ENCODE measurements around the gene DAAM1.

The DAAM1 gene

DNA sequence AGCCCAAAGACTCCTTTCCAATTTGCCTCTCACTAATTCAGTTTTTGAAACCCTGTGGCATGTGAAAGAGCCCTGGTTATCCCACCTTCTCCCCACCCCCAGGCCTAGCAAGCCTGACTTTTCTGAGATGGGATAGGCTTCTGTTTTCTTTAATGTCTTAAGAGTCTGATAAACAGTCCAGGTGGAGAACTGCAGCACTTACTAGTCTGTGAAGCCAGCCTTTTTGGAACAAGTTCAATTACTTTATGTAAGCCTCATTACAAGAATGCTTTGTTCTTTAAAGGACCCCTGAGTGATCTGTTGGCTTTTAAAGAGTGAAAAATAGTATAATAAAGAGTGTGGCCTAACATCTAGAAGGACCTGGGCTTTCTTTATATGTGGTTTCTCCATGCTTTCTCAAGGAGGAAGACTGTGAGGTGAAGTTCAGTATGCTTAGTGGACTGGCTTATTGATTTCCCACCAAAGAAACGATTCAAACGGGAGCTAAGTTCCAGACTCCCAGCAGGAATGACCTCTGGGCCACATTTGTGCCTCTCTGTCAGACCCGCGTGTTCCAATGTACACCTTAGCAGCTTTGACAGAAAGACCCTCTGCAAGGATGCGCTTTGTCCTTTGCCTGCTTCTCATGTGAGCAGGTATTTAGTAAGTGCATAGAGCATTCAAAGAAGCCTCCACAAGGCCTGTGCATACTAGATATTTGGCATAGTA is 129.5 kb downstream of the DAAM1 start:
- Histone ChIP-seq H3K79me2 (peaks cover 13% of the 10 kb centered on the region), H3K27me3 (ENCODE audit: control insufficient read depth, insufficient read depth, low read length) (no peaks in the 10 kb centered on the region), H3K4me2 (ENCODE audit: low read length) (no peak overlapping the region), H3K9ac (no peak overlapping the region), H2AFZ (no peak overlapping the region), H3K27ac (peak overlapping the region; percentile 12), H3K4me1 (peaks cover 35% of the 10 kb centered on the region), H3K9me3 (ENCODE audit: control insufficient read depth, low read length) (no peaks in the 10 kb centered on the region), H3K36me3 (ENCODE audit: control insufficient read depth, insufficient read depth, low read length) (no peaks in the 10 kb centered on the region), H3K4me3 (ENCODE audit: low read depth, low read length) (no peak overlapping the region)
- TF ChIP-seq, protein P1, sequence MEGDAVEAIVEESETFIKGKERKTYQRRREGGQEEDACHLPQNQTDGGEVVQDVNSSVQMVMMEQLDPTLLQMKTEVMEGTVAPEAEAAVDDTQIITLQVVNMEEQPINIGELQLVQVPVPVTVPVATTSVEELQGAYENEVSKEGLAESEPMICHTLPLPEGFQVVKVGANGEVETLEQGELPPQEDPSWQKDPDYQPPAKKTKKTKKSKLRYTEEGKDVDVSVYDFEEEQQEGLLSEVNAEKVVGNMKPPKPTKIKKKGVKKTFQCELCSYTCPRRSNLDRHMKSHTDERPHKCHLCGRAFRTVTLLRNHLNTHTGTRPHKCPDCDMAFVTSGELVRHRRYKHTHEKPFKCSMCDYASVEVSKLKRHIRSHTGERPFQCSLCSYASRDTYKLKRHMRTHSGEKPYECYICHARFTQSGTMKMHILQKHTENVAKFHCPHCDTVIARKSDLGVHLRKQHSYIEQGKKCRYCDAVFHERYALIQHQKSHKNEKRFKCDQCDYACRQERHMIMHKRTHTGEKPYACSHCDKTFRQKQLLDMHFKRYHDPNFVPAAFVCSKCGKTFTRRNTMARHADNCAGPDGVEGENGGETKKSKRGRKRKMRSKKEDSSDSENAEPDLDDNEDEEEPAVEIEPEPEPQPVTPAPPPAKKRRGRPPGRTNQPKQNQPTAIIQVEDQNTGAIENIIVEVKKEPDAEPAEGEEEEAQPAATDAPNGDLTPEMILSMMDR (IDR thresholded peaks at IDR 0.05): no peak

DNA sequence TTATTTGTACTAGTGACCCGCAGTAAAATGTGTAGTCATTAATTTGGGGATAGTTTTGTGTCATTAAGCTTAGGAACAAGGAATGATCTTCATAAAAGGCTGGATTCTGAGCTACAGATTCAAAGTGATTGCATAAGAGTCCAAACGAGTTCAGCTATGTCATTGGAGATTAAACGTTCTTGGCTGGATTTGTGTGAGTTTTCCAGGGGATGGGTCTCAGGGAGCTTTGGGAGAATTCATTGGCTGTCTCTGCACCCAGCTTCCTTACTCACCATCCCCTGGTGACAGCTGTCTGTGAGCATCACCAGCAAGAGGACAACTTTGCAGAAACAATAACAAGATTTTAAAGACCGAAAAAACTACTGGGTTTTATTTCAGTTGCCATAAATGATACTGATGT is 130.4 kb downstream of the DAAM1 start:
- no peaks in the 10 kb centered on the region for H3K9me3 ChIP-seq (ENCODE audit: control insufficient read depth, low read length)
- no peak overlapping the region for H3K27ac ChIP-seq
- H3K27me3 ChIP-seq (ENCODE audit: control insufficient read depth, insufficient read depth, low read length): no peaks in the 10 kb centered on the region
- H3K36me3 ChIP-seq (ENCODE audit: control insufficient read depth, insufficient read depth, low read length): no peaks in the 10 kb centered on the region
- no peak overlapping the region for H2AFZ ChIP-seq
- H3K4me2 ChIP-seq (ENCODE audit: low read length): no peak overlapping the region
- H3K9ac ChIP-seq: no peak overlapping the region
- H3K79me2 ChIP-seq: peaks cover 13% of the 10 kb centered on the region
- TF ChIP-seq, protein P1 (IDR thresholded peaks at IDR 0.05): no peak
- peaks cover 27% of the 10 kb centered on the region for H3K4me1 ChIP-seq
- H3K4me3 ChIP-seq (ENCODE audit: low read depth, low read length): no peak overlapping the region

DNA sequence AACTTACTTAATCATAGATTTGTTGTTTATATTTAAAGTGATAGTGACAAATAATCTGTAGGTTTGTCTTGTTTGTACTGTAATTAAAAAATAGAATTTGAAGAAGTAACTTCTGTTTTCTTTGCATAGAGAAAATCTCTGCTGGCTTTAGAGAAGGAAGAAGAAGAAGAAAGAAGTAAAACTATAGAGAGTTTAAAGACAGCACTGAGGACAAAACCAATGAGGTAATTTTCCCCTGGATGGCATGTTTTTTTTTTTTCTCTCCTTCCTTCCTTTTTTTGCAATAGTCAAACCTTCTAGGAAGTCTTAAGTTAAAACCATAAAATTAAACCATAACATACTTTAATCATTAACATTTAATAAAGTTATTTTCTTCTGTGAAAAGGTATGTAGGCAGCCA is 131.9 kb downstream of the DAAM1 start:
- Histone ChIP-seq H3K4me1 (peaks cover 27% of the 10 kb centered on the region), H3K4me2 (ENCODE audit: low read length) (no peak overlapping the region)

DNA sequence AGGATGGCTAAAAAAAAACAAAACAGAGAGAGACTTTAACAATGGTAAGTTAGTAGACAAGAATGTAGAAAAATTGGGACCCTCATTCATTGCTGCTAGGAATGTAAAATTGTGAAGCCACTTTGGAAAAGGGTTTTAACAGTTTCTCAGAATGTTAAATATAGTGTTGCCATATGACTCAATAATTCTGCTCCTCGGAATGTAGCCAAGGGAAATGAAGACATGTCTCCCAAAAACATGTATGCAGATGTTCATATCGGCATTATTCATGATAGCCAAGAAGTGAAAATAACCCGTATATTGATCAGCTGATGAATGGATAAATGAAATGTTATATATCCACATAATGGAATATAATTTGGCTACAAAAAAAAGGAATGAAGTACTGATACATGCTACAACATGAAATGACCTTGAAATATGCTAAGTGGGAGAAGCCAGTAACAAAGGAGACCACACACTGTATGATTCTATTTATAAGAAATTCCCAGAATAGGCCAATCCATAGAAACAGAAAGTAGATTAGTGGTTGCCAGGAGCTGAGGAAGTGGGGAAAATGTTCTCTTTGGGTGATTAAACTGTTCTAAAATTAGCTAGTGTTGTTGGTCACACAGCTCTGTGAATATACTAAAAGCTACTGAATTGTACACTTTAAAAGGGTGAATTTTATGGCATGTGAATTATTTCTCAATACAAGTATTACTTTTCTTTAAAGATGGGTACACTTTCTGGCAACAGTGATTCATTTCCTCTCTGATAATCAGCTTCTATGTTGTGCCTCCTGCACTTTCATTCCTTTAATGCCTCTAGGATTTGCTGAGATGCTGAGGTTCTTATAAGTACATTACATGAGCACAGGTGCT is 132.5 kb downstream of the DAAM1 start:
- Histone ChIP-seq H3K4me1 (peaks cover 27% of the 10 kb centered on the region), H3K4me2 (ENCODE audit: low read length) (peak overlapping the region; percentile 25), H3K79me2 (peaks cover 8% of the 10 kb centered on the region), H3K9me3 (ENCODE audit: control insufficient read depth, low read length) (no peaks in the 10 kb centered on the region), H3K27ac (peak overlapping the region; percentile 25), H3K36me3 (ENCODE audit: control insufficient read depth, insufficient read depth, low read length) (no peaks in the 10 kb centered on the region), H3K27me3 (ENCODE audit: control insufficient read depth, insufficient read depth, low read length) (no peaks in the 10 kb centered on the region), H2AFZ (no peak overlapping the region), H3K9ac (no peak overlapping the region), H3K4me3 (ENCODE audit: low read depth, low read length) (no peak overlapping the region)
- TF ChIP-seq, protein P1 (IDR thresholded peaks at IDR 0.05): no peak

More for the DNA sequence above, 131.9 kb downstream of the DAAM1 start:
- Histone ChIP-seq H3K9me3 (ENCODE audit: control insufficient read depth, low read length) (no peaks in the 10 kb centered on the region), H2AFZ (no peak overlapping the region), H3K36me3 (ENCODE audit: control insufficient read depth, insufficient read depth, low read length) (no peaks in the 10 kb centered on the region), H3K27ac (no peak overlapping the region), H3K79me2 (peaks cover 8% of the 10 kb centered on the region), H3K4me3 (ENCODE audit: low read depth, low read length) (no peak overlapping the region), H3K9ac (no peak overlapping the region), H3K27me3 (ENCODE audit: control insufficient read depth, insufficient read depth, low read length) (no peaks in the 10 kb centered on the region)
- TF ChIP-seq, protein P1 (IDR thresholded peaks at IDR 0.05): no peak
